Skin epidermis (tissue), 12 donors: Measurements from ENCODE around the gene GBA2.
A peak's percentile ranks its signal among the peaks of the same experiment; 100 is the strongest.

Source experiments
- H3K27ac ChIP-seq, 21 experiments: fragments of 200-600 bp; sonication (generic) in 11 of 21; one replicate each; pipeline ENCODE4 v1.5.0; 2020; ENCODE audit warnings: mild to moderate bottlenecking in 3 of 21, inconsistent platforms in 2 of 21, moderate library complexity in 2 of 21
- H3K4me3 ChIP-seq, 7 experiments: fragments of 200-600 bp; sonication (generic) in 2 of 7; one replicate each; pipeline ENCODE4 v1.5.0; 2020; ENCODE audit warnings: inconsistent platforms in 2 of 7, mild to moderate bottlenecking in 2 of 7, moderate library complexity in 1 of 7

The GBA2 gene

DNA sequence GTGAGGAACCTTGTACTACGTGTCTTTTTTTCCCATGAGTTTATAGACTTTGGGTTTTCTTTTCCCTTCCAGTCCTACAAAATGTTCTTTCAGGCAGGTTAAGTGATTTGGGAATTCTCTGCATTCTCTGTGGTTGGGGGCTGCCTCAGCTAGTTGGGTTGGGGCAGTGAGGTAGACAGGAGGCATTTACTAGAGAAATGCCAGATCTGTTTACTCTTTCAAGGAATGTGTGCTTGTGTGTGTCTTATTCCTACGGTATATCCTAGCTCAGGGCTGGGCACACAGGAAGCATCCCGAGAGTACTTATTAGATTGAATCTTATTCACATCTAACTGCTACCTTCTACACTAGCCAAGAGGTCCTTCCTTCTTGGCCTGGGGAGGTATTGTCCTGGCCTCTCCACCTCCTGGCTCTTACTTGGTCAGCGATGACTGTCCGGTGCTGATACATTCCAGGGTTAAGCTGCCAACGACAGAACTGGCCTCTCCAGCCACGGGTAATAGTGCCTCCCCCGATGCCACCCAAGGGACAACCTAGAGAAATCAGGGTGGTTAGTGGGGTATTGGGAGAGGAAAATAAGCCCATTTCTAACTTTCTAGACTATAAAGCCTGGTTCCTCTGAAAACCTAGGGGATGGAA, 5.0 kb downstream of the GBA2 start:
- peak overlapping the region in 2 of 21 experiments; percentile 8 to 56 for H3K27ac ChIP-seq
- no peak overlapping the region for H3K4me3 ChIP-seq

DNA sequence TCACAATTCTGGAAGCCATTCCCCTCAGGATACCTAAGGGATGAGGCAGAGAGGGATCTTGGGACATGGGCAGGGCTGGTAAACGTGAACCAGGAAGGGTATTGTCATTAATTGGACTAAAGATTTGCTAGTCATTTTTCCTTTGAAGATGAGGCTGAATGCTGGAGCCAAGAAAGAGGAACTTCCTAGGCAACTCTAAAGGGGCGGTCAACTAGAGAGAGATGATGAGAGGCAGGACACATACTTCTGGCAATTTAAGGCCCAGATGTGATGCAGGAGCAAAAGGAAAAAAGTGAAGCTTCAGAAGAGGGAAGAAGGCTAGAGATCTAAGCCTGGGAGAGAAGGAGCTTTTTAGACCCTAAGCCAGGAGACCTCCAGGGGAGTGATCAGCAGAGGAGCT, 5.6 kb downstream of the GBA2 start:
- H3K27ac ChIP-seq, result peak overlapping the region in 2 of 21 experiments; percentile 8 to 56
- no peak overlapping the region for H3K4me3 ChIP-seq

DNA sequence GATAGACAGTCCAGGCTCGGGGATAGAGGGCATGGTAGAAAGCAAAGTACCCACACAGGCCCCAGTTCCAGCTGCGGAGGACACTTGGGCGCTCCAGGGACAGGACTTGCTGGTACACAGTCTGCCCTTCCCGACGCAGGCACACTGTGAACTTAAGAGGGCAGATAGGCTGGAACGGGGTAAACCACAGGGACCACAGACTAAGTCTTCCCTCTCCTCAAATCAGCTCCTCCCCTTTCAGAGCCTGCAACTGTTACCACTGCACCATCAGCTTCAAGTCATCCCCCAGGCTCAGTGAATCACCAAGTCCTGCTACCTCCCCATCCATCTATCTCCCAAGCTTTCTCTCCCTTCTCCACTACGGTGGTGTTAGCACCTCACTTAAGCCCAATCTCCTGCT, 7.3 kb downstream of the GBA2 start:
- H3K4me3 ChIP-seq, result no peak overlapping the region
- H3K27ac ChIP-seq, result no peak overlapping the region

DNA sequence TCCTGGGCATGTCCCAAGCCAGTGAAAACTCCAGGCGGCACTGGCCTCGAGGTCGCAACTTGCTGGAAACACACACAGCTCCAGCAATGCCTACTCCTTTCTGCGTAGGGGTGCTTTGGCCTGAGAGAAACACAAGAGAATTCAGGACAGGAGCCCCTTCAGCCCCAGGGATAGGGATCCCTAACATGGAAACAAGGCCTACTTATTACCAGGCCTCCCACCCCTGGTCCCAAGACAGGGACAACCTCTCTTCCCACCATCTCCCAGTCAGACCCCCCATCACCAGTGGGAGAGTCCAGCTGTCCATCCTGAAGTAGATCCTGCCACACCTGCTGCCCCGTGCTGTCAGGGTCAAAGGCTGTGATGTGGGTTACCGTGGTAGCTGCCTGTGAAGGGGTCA, 8.8 kb downstream of the GBA2 start:
- H3K27ac ChIP-seq, result no peak overlapping the region
- no peak overlapping the region for H3K4me3 ChIP-seq

DNA sequence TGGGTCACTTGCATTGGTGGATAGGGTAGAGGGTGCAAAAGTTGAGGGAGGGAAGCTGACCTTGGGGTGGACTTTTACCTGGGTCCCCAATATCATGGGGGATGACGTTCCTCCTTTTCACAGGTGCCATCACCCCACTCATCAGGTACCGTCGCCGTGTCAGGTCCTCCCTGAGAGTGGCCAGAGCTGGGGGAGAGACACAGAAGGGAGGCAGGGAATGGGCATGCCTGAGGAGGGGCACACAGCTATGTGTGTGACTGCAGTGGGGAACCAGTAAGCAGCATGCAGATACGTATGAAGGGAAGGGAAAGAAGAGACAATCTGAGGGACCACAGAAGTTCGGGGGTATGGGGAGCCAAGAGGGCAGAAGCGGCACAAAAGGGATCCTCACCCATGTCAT, 10.1 kb downstream of the GBA2 start:
- Histone ChIP-seq H3K27ac (no peak overlapping the region), H3K4me3 (no peak overlapping the region)

DNA sequence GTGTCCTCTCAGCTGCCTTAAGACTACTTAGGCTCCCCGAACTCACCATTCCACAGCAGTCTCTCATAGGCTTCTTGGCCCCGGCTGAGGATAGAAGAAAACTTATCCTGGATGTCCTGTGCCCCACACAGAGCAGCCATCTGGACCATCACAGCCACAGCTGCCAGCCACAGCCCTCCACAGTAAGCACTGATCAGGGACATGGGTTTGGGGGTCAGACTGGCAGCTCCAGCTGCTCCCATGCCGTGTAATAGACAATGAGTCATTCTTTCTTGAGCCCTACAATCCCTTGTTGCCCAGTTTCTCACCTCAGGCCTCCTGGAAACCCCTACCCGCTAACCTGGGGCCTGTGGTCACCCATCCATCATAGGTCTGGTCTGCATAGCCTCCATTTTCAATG, 10.8 kb downstream of the GBA2 start:
- no peak overlapping the region for H3K4me3 ChIP-seq
- no peak overlapping the region for H3K27ac ChIP-seq

DNA sequence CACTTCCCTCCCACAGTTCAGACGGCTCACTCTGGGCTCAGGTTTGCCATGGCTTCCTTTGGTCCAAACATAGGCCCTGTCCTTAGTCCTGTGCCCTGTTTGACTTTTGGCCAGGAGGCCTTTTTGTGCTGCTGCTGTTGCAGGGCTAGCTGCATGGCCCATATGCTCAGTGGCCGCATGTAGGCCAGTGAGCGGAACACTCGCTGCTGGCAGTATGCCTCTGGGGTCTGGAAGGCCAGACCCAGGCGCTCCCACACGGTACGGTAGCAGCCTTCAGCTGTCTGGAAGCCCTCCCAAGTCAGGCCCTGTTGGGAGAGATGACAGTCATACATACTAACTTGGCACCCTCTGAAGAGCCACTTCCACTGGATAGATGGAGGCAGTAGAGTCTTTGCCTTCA, 11.9 kb downstream of the GBA2 start:
- no peak overlapping the region for H3K27ac ChIP-seq

DNA sequence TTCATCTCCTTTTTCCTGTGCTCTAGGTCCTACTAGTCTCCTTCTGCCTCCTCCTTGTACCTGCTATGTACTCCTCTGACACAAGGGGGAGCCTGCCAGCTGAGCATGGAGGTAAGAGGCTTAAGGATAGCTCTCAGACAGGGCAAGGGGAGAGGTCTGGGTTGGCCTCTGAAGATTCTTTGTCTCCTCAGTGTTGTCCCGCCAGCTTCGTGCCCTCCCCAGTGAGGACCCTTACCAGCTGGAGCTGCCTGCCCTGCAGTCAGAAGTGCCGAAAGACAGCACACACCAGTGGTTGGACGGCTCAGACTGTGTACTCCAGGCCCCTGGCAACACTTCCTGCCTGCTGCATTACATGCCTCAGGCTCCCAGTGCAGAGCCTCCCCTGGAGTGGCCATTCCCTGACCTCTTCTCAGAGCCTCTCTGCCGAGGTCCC, 12.8 kb downstream of the GBA2 start:
- H3K27ac ChIP-seq, result no peak overlapping the region
- H3K4me3 ChIP-seq, result no peak overlapping the region

More for the DNA sequence above, 11.9 kb downstream of the GBA2 start:
- no peak overlapping the region for H3K4me3 ChIP-seq

DNA sequence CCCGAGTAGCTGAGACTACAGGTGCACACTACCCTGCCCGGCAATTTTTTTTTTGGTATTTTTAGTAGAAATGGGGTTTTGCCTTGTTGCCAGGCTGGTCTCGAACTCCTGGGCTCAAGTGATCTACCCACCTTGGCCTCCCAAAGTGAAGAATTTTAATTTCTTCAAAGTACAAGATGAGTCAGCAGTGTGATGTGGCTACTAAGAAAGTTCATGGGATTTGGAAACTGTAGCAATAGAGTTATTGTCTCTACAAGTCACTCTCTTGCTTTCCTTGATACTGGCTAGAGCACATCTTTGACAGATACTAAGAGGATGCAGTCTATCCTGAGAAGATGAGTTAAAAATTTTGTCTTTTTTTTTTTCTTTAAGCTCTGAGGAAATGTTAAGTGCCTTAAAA, 14.9 kb downstream of the GBA2 start:
- H3K4me3 ChIP-seq, result no peak overlapping the region
- H3K27ac ChIP-seq, result peak overlapping the region in 1 of 21 experiments; percentile 96

DNA sequence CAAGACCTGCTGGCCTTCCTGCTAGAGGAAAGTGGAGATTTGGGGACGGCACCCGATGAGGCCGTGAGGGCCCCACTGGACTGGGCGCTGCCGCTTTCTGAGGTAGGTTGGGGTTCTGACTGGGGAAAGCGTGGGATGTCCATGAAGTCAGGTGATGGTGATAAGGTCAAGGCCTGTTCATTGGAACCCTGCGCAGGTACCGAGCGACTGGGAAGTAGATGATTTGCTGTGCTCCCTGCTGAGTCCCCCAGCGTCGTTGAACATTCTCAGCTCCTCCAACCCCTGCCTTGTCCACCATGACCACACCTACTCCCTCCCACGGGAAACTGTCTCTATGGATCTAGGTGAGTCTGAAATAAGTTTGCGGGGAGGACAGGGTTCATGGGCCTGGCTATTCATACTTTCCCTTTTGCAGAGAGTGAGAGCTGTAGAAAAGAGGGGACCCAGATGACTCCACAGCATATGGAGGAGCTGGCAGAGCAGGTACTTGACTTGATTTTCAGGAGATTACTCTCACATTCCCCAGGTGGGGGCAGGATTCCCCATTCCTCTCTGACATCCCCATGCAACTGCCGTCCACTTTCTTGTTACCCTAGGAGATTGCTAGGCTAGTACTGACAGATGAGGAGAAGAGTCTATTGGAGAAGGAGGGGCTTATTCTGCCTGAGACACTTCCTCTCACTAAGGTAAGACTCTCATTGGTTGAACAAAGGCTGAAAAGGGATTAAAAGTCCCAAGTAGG, 16.1 kb downstream of the GBA2 start:
- H3K4me3 ChIP-seq, result peak overlapping the region; percentile 59 to 82 (median 67)

DNA sequence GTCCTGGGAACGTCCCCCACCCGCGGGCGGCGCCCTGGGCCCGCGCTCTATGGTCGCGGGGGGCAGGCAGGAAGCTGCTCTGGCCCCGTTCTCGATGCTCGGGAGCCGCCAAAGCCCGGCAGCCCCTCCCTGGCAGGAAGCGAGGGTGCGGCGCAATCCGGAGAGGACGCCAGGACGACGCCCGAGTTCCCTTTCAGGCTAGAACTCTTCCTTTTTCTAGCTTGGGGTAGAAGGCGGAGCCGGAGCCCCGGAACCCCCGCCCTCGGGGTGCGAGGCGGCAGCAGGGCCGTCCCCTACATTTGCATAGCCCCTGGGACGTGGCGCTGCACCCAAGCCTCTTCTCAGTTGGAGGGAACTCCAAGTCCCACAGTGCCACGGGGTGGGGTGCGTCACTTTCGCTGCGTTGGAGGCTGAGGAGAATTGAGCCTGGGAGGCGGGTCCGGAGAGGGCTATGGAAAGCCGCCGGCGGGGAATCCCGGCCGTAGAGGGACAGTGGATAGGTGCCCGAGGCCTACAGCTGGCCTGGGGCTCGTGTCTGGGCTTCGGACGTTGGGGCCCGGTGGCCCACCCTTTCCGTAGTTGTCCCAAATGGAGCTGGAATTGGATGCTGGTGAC, 16.7 kb downstream of the GBA2 start, which contains the start of the genes CREB3 and TLN1:
Gene CREB3 (plus strand): TSS at position 482 of the 615 bp plus-strand sequence. CDS start 107 bp downstream, at position 589.
Gene TLN1 (minus strand): TSS at position 11 of the 615 bp plus-strand sequence. CDS start 6,501 bp downstream, outside the sequence.
- H3K27ac ChIP-seq, result peak within 1 kb of the TSS; percentile 76 to 99 (median 95)
- H3K4me3 ChIP-seq, result peak within 1 kb of the TSS; percentile 59 to 82 (median 67)

More for the DNA sequence above, 16.1 kb downstream of the GBA2 start:
- H3K27ac ChIP-seq, result peak overlapping the region in 20 of 21 experiments; percentile 76 to 99 (median 95)

DNA sequence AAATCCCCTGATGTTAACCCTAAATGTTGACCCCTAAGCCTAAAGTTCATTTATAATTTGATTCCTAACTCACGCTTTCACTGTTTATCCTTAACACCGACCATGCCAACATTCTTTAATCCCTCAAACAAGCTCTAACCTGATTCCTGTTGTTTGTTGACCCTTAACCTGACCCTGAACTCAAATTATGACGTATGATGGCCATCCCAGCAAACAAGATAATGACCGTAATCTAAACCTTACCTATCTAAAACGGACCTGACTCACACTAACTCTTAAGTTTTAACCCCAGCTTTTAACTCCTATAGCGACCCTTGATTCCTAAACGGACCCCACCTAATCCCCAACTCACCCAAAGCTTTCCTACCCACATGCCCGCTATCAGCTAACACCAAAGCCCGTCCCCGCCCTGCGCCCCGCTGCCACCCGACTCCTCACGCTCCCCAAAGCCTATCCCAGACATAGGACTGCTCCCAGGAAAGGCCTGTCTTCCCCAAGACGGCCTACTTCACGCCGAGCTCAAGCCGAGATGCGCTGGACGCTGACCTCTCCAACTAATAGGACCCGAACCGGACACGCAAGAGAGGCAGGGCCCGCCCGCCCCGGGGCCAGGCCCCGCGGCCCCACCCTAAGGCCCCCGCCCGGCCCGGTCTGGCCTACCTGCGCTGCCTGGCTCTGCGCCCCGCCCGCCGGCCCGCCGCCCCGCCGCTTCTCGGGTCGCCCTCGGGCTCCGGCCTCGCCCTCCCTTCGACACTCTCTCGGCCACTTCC, 17.4 kb downstream of the GBA2 start:
- Histone ChIP-seq H3K27ac (peak overlapping the region; percentile 76 to 99 (median 95)), H3K4me3 (peak overlapping the region; percentile 59 to 82 (median 67))

DNA sequence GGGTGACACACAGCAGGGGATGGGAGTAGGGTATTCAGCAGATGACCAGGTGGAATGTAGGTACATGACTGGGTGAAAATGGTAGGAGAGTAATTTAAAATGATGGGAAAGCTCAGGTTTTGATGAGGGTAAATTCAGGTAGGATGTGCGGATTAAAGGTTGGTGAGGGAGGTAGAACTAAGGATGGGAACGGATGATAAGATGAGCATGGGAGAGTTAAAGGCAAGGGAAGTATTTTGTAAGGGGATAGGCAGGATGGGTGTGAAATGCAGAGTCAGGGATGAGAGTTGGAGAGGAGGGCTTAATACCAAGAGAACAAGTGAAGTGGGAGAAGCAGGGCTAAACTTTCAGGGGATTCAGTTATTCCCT, 18.6 kb downstream of the GBA2 start:
- H3K4me3 ChIP-seq, result peak overlapping the region in 5 of 7 experiments; percentile 59 to 82 (median 75)
- peak overlapping the region in 15 of 21 experiments; percentile 9 to 99 (median 95) for H3K27ac ChIP-seq

DNA sequence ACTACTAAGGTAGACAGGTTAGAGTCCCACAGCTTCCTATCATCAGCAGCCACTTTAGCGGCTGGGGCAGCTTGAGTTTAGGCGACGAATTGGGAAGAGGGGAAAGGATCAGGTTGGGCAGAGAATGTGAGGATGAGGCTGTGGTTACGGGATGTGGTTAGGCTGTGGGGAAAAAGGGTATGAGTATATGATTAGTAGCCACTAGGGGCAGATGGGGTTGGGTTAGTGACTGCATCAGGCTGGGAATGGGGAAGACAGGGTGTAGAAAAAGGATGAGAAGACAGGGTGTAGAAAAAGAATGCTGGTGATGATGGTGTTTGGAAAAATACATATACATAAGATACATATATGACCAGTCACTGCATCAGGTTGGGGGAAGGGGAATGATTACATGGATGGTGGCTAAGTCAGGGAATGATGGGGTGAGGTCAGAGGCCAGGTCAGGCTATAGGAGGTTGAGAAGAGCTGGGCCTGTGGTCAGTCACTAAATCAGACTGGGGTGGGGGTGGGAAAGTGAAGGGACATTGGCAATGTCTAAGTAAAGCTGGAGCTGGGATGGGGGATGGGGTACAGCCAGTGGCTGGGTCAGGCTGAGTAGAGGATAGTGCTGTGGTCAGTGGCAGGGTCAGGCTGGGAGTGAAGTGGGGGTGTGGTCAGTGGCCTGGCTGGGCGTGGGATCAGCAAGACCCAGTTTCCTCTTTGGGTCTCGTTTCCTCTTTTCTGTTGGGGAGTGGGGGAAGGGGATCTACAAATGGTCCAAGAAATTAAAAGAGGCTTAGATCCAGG, 19.1 kb downstream of the GBA2 start:
- peak overlapping the region in 4 of 7 experiments; percentile 16 to 75 (median 40) for H3K4me3 ChIP-seq
- H3K27ac ChIP-seq, result peak overlapping the region in 14 of 21 experiments; percentile 5 to 97 (median 78)

DNA sequence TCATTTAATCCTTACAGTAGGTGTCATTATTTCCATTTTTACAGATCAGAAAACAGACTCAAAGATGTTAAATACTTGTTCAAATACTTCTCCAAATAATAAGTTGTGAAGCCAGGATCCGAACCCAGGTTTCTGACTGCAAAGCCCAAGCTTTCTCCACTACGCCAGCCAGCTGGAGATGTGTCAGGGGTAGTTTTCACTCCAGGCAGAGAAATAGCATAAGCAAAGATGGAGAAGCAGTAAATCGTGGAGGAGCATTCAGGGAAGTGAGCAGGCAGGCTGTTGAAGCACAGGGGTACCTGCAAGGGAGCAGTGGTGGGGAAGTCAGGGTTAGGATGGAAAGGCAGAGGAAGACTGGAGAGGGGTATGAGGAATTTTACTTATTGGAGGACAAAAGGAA, 19.9 kb downstream of the GBA2 start:
- Histone ChIP-seq H3K4me3 (peak overlapping the region in 3 of 7 experiments; percentile 16 to 75 (median 20)), H3K27ac (peak overlapping the region in 15 of 21 experiments; percentile 5 to 97 (median 65))

DNA sequence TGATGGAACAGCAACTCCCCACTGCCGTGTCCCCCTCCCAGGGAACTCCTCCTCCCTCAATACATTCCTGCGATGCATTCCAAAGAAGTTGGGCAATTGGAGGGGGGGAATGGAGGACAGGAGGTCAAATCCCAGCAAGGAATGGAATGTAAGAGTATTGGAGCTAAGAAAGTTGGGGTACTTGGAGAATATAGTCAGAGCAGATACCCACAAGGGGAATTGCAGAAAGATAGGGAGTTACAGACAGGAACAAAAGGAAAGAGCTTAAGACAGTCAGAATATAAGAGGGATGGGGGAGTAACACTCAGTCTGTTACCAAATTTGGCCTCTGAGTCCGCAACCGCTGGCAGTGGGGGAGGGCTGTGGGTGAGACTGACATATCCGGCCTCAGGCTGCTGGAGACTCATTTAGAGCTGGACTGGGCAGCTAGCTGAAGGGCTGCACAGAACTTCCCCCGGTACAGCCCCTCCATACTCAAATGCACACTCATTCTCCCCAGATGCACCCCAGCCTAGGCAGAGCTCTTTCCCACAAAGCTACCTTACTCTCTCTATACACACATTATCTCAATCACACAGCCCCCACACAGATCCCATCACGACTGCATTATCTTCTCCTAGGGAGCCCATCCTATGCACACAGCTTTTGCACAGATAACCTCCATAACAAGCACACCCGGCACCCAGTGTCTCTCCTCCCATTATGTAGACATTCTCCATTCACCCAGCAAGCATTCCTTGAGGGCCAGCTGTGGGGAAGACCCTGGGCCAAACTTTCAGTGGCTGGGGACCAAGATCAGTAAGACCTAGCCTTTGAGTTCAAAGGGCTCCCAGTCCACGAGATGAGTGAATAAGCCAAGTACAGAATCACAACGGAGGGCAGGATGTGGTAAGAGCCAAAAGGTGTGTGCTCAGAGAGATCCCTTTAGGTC, 20.7 kb downstream of the GBA2 start:
- H3K4me3 ChIP-seq, result peak overlapping the region in 3 of 7 experiments; percentile 1 to 20 (median 16)
- peak overlapping the region in 19 of 21 experiments; percentile 1 to 96 (median 62) for H3K27ac ChIP-seq

DNA sequence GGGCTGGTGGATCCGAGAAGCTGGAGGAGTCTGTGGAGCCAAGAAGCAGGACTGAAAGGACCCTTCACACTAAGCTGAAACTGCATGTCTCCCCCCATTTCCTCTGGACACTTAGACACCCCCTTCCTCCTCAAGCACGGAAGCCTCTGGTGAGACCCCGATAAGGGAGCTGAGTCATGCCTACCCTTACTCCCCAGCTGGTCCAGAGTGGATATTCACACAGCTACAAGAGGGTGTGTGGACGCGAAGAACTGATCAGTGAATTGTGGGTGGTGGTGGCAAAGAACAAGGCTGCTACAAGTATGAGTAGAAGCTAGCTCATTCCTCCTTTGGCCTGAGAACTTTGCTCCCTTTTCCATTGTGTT, 21.4 kb downstream of the GBA2 start:
- H3K27ac ChIP-seq, result peak overlapping the region in 17 of 21 experiments; percentile 1 to 96 (median 65)
- peak overlapping the region in 2 of 7 experiments; percentile 12 to 16 for H3K4me3 ChIP-seq

DNA sequence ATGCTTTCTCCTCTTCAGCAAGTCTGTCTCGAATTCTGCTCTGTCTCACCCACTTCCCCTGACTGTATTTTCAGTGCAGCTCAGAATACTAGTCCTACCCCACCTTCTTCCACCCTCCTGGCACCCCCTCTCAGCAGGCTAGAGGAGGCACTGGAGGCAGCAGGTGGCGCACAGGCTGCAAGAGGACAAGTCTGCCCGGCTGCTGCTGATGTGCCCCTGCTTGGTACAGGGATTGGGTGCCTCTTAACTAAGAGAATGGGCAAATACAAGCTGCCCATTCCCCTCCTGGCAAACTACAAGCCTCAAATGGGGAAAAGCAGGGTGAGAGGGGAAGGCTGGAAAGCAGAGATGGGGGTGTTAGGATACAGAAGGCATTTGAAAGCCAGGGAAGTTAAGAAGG, 22.1 kb downstream of the GBA2 start:
- H3K4me3 ChIP-seq, result no peak overlapping the region
- H3K27ac ChIP-seq, result peak overlapping the region in 15 of 21 experiments; percentile 2 to 96 (median 65)
